Measurements from ENCODE around the gene USP21. TPM values are rescaled to one million over a fixed set of nuclear protein-coding genes. Genes with fewer than 3 reads are reported as not detected.

Gene USP21
- total and polyA plus RNA-seq, 9 of the 15 experiments (the other 6 are each of a cell fraction or from before 2014, with no cell fraction given) = 4.9 to 52.4 (median 21.6) TPM

GRCh38 chr1:161165742-161166668, 6.7 kb downstream of the USP21 start, which contains the start of gene PPOX (continued):
- TF ChIP-seq HNRNPH1 (optimal IDR thresholded peaks at IDR 0.05; ENCODE audit: low read depth, low read length) (no peak), SNRNP70 (optimal IDR thresholded peaks at IDR 0.05; ENCODE audit: low read depth, low read length) (no peak), ZNF584 (CRISPR knock-in tag; IDR thresholded peaks at IDR 0.05; ENCODE audit: low read depth) (no peak), HDAC8 (tag; IDR thresholded peaks at IDR 0.05) (no peak), ZBTB8A (IDR thresholded peaks at IDR 0.05; ENCODE audit: partially characterized antibody) (no peak), PML (IDR thresholded peaks at IDR 0.05; ENCODE audit: low read length) (peak; percentile 97), ZBTB9 (CRISPR knock-in tag; IDR thresholded peaks at IDR 0.05) (peak; percentile 56), CAMTA2 (CRISPR knock-in tag; conservative IDR thresholded peaks at IDR 0.05) (no peak), GMEB1 (CRISPR knock-in tag; IDR thresholded peaks at IDR 0.05) (no peak), ATF3 (IDR thresholded peaks at IDR 0.05) (no peak; the same call in 1 of the 2 replicates), ATF3 (CRISPR knock-in tag; conservative IDR thresholded peaks at IDR 0.05) (no peak), HINFP (tag; conservative IDR thresholded peaks at IDR 0.05; ENCODE audit: low read depth) (no peak), ELF2 (CRISPR knock-in tag; IDR thresholded peaks at IDR 0.05) (no peak), ZNF696 (CRISPR knock-in tag; conservative IDR thresholded peaks at IDR 0.05) (no peak), ZNF347 (CRISPR knock-in tag; IDR thresholded peaks at IDR 0.05; ENCODE audit: low read depth) (no peak), ELF1 (tag; IDR thresholded peaks at IDR 0.05) (no peak), LEF1 (IDR thresholded peaks at IDR 0.05) (peak; percentile 92), BCLAF1 (IDR thresholded peaks at IDR 0.05; ENCODE audit: borderline replicate concordance in 1 of 2, control insufficient read depth in 1 of 2, low read depth in 2 of 2, low read length in 1 of 2) (0 out of 4 replicates have a peak, but pooled peaks of 1 of the 2 experiments have one; percentile 48), HIVEP1 (CRISPR knock-in tag; IDR thresholded peaks at IDR 0.05) (no peak)
